Measurements from ENCODE around the gene UFD1. TPM values are rescaled to one million over a fixed set of nuclear protein-coding genes. Genes with fewer than 3 reads are reported as not detected.

The UFD1 gene
- total and polyA plus RNA-seq, 2 of the 13 experiments (the other 11 are each of a cell fraction or from before 2014, with no cell fraction given): 47.9 to 51.1 TPM

DNA sequence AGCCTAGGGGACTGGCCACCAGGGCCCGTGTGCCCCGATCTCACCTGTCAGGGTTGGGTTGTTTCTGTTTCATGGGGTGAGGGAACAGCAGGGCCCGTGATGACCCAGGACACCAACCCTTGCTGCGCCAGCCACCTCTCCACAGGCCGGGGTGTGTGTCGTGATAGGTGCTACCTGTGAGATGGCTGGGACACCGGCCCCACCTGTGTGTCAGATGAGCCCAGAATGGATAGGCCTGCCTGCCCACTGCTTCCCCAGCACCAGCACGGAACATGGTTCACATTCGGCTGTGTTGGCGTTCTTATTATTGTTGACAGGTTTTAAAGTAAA is 38.1 kb upstream of the UFD1 start:
- POLR2A ChIA-PET: no interaction called here
- WGBS (ENCODE audit: low lambda C conversion rate): 96% methylated on average over 10 of the region's 10 CpGs
- H3K4me2 ChIP-seq (ENCODE audit: low read depth, low read length): no peak overlapping the region
- in situ Hi-C loops (cut with HindIII; ENCODE audit: extremely low pct_ligation_motif_present, low pct_unique_long_range_greater_than_20kb) (no loop called here), intact Hi-C loops (cut with micrococcal nuclease; ENCODE audit: unreplicated experiment) (no loop called here)
- no peaks in the 10 kb centered on the region for H3K4me1 ChIP-seq (ENCODE audit: insufficient read depth, low read length)
- no peaks in the 10 kb centered on the region for H3K79me2 ChIP-seq (ENCODE audit: insufficient read depth, low read length)
- H3K4me3 ChIP-seq (replicated peaks in 1 of 3; ENCODE audit: insufficient read depth in 1 of 3, low read depth in 2 of 3, low read length in 3 of 3): no peak overlapping the region
- no peaks in the 10 kb centered on the region for H4K20me1 ChIP-seq (ENCODE audit: insufficient read depth, low read length)
- H3K36me3 ChIP-seq (replicated peaks in 1 of 2; ENCODE audit: control insufficient read depth in 1 of 2, insufficient read depth in 2 of 2, low read length in 2 of 2): peaks cover 6 to 33% of the 10 kb centered on the region in 2 experiments; a peak in 3 of 5 replicates
- ATAC-seq (no peak), DNase-seq (ENCODE audit: low spot score) (no peak), FAIRE-seq (no peak)
- no TSS peak for BruUV-seq (replicated peaks)
- H2AFZ ChIP-seq (ENCODE audit: low read length): no peak overlapping the region
- TF ChIP-seq WIZ (CRISPR knock-in tag; IDR thresholded peaks at IDR 0.05) (no peak), SRF (IDR thresholded peaks at IDR 0.05; ENCODE audit: low read depth, low read length) (no peak), ZNF180 (CRISPR knock-in tag; IDR thresholded peaks at IDR 0.05; ENCODE audit: borderline replicate concordance, low read depth) (no peak), THYN1 (CRISPR knock-in tag; IDR thresholded peaks at IDR 0.05; ENCODE audit: borderline replicate concordance, low read depth) (no peak), KAT8 (CRISPR knock-in tag; IDR thresholded peaks at IDR 0.05) (no peak), ZNF17 (CRISPR knock-in tag; IDR thresholded peaks at IDR 0.05) (no peak)
- TF ChIP-seq, protein P1, sequence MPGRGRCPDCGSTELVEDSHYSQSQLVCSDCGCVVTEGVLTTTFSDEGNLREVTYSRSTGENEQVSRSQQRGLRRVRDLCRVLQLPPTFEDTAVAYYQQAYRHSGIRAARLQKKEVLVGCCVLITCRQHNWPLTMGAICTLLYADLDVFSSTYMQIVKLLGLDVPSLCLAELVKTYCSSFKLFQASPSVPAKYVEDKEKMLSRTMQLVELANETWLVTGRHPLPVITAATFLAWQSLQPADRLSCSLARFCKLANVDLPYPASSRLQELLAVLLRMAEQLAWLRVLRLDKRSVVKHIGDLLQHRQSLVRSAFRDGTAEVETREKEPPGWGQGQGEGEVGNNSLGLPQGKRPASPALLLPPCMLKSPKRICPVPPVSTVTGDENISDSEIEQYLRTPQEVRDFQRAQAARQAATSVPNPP (CRISPR knock-in tag; IDR thresholded peaks at IDR 0.05): no peak
- TF ChIP-seq, protein P2, sequence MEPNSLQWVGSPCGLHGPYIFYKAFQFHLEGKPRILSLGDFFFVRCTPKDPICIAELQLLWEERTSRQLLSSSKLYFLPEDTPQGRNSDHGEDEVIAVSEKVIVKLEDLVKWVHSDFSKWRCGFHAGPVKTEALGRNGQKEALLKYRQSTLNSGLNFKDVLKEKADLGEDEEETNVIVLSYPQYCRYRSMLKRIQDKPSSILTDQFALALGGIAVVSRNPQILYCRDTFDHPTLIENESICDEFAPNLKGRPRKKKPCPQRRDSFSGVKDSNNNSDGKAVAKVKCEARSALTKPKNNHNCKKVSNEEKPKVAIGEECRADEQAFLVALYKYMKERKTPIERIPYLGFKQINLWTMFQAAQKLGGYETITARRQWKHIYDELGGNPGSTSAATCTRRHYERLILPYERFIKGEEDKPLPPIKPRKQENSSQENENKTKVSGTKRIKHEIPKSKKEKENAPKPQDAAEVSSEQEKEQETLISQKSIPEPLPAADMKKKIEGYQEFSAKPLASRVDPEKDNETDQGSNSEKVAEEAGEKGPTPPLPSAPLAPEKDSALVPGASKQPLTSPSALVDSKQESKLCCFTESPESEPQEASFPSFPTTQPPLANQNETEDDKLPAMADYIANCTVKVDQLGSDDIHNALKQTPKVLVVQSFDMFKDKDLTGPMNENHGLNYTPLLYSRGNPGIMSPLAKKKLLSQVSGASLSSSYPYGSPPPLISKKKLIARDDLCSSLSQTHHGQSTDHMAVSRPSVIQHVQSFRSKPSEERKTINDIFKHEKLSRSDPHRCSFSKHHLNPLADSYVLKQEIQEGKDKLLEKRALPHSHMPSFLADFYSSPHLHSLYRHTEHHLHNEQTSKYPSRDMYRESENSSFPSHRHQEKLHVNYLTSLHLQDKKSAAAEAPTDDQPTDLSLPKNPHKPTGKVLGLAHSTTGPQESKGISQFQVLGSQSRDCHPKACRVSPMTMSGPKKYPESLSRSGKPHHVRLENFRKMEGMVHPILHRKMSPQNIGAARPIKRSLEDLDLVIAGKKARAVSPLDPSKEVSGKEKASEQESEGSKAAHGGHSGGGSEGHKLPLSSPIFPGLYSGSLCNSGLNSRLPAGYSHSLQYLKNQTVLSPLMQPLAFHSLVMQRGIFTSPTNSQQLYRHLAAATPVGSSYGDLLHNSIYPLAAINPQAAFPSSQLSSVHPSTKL (CRISPR knock-in tag; IDR thresholded peaks at IDR 0.05): no peak
- no peak overlapping the region for H3K9ac ChIP-seq (ENCODE audit: insufficient read depth, low read depth, low read length)
- H3K27ac ChIP-seq (ENCODE audit: extremely low read length, insufficient read depth, low read length): no peak overlapping the region
- no peaks in the 10 kb centered on the region for H3K27me3 ChIP-seq (ENCODE audit: control insufficient read depth in 1 of 2, insufficient read depth in 2 of 2, low read length in 2 of 2)
- no peaks in the 10 kb centered on the region for H3K9me3 ChIP-seq (ENCODE audit: low read length)
- CTCF ChIA-PET (ENCODE audit: low intra/inter-chr PET ratio, low total read pairs): no interaction called here

Measured in HepG2 (cell line).